ENCODE measurements around the gene MBD3L2.
"Not testable (repeated sequence)": the region's sequence is repeated elsewhere in the genome, so short reads cannot be mapped to it uniquely, and the experiment has no call there.

GRCh38 chr19:7051421-7051820 lies 2.3 kb downstream of the MBD3L2 start:
- TF ChIP-seq CTCF (conservative IDR thresholded peaks at IDR 0.05 in 1 of 2, IDR thresholded peaks at IDR 0.05 in 1 of 2; ENCODE audit: extremely low read depth in 1 of 2, insufficient read depth in 1 of 2, low read depth in 1 of 2, low read length in 2 of 2); EZH2 (IDR thresholded peaks at IDR 0.05; ENCODE audit: borderline replicate concordance, low read length): not testable (repeated sequence)
